SK-MEL-5 (cell line): Measurements from ENCODE around the gene LRP6. TPM values are rescaled to one million over a fixed set of nuclear protein-coding genes. Genes with fewer than 3 reads are reported as not detected.
A peak's percentile ranks its signal among the peaks of the same experiment; 100 is the strongest.
"Not testable (repeated sequence)": the region's sequence is repeated elsewhere in the genome, so short reads cannot be mapped to it uniquely, and the experiment has no call there.

Experiments used
- DNase-seq: peaks from one replicate; pipeline ENCODE4 v3.0.0-alpha.2; 2016; ENCODE audit warnings: low read depth, low spot score
- in situ Hi-C: cut with HindIII; loops from 2 replicates; pipeline ENCODE4 v1.10.0; 2016; ENCODE audit warnings: low sequenced_read_pairs, high pct_unique_total_duplicates, low pct_unique_long_range_greater_than_20kb
- total RNA-seq: library from RNA; depleted of rRNA; stranded (reverse); fragments of >200 nt; shearing (Covaris generic); gene quantifications from 2 replicates; pipeline ENCODE4 v1.2.3, GENCODE V29; 2014

Gene LRP6
- total RNA-seq, 1 experiment from 2014 or later = 38.1 TPM

DNA sequence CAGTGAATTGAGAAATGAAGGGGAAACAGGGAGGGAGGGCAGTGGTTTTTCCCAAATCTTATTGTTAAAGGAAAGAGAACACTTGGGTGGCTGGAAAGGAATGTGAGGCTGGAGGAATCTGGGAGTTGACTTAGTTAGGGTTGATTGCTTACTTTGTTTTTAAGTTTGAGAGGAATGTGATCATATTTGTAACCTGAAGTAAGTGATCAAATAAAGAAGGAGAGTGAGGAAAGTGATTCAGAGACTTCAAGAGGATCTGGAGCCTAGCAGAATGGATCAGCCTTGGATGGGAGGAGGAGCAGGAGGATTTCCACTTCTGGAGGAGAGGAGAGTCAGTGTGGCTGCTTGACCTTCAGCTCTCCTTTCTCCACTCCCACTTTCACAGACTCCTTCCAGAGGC lies 6.0 kb upstream of the LRP6 start:
- in situ Hi-C loops = no loop called here
- no peak for DNase-seq

- DNase-seq = no peak
- in situ Hi-C loops = no loop called here
Measured at GRCh38 chr12:12270226-12270625, 3.4 kb upstream of the LRP6 start.

DNA sequence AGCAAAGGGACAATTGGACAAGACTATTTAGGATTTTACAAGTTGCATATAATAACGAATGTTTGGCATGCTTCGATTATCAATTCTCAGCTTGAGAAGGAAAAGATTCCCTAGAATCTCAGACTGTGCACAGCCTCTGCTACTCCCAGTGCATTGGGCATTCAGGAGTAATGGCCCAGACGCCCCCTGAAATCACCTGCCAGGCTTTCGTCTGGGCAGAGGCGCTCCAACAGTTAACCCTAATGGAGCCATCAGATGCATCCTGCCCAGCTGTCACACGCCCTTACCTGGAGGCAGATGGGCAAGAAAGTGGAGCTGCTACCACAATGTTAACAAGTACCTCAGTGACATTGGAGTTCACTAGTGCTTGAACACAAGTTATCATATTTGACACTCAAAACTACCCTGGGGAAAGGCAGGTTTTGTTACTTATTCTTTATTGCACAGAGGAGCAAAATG lies 927 bp upstream of the LRP6 start:
- no peak for DNase-seq
- in situ Hi-C loops = no loop called here

DNA sequence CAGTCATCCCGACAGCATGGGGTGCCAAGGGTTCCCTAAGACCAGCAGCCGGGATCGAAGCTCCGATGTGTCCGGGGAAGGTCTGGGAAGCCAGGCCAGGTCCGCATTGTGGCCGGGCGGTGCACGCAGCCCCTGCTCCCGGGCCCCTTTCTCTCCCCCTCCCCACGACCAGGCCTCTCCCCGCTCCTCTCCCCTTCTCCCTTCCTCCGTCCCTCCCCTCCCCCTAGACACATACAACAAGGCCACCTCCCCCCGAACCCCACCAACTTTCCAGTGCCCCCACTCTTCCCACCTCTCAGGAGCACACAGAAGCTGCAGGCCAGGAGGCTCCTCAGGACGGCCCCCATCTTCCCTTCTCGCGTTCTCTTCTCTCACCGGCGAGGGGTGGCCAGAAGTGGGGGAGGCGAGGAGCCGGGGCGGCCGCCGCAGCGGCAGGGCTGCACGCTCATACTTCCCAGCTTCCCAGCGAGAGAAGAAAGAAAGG lies 413 bp downstream of the LRP6 start:
- DNase-seq = no peak
- in situ Hi-C loops = no loop called here

- peak; percentile 39 for DNase-seq
- in situ Hi-C loops = no loop called here
Measured at GRCh38 chr12:12265571-12266388, 1.1 kb downstream of the LRP6 start.

DNA sequence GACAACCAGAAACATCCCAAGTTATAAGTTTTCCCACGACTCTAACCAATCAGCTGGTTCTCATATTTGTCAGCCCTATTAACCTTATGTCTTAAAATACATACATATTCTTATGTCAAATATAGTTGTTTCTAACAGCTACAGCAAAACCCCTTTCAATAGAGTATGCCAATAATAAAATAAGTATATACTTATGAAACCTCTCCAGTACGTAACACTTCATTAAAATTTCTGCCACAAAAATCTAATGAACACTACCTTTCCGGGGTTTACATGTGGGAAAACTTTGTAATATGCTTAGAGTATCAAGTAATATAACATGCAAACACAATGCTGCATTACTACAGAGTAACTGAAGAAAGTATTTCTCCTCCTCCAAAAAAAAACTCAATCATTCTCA lies 1.8 kb downstream of the LRP6 start:
- no peak for DNase-seq
- in situ Hi-C loops = no loop called here

DNA sequence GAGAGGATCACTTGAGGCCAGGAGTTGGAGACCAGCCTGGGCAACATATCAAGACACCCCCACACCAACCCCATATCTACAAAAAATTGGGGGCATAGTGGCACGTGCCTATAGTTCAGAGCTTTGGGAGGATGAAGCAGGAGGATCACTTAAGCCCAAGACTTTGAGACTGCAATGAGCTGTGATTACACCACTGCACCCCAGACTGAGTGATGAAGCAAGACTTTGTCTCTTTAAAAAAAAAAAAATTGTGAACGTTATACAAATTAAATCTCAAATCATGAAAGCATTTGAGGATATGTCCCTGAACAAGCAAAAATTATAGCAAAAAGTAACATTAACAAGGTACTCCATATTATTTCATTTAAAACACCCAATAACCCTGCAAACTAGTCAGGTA lies 2.9 kb downstream of the LRP6 start:
- in situ Hi-C loops = no loop called here
- DNase-seq = no peak

DNA sequence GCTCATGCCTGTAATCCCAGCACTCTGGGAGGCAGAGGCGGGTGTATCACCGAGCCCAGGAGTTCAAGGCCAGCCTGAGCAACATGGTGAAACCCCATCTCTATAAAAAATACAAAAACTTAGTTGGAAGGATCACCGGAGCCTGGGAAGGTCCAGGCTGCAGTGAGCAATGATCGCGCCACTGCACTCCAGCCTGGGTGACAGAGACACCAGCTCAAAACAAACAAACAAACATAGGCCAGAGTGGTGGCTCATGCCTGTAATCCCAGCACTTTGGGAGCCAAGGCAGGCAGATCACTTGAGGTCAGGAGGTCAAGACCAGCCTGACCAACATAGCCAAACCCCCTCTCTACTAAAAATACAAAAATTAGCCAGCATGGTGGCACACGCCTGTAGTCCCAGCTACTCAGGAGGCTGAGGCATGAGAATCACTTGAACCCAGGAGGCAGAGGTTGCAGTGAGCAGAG lies 10.5 kb downstream of the LRP6 start:
- in situ Hi-C loops, DNase-seq: not testable (repeated sequence)

DNA sequence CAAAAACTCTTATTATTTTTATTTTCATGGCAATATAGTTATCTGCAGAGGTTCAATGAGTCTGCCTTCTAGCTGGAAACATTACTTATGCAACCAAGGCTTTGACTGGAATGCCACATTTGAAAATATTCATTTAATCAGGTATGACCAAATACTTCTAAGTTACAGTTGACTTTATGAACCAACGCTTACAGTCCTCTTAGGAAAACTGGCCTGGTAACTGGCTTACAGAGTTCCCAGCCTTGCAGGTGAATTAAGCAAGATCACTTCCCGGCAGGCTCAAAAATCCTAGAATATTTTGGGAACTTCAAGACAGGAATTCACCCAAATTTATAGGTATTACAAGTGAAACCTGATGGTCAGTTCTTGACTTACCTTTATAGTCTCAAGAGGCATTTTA lies 12.3 kb downstream of the LRP6 start:
- in situ Hi-C loops = no loop called here

GRCh38 chr12:12249216-12250050 lies 17.4 kb downstream of the LRP6 start:
- no peak for DNase-seq
- in situ Hi-C loops = no loop called here

More for the DNA sequence above, 12.3 kb downstream of the LRP6 start:
- no peak for DNase-seq

GRCh38 chr12:12247584-12247983 lies 19.3 kb downstream of the LRP6 start:
- in situ Hi-C loops = no loop called here
- no peak for DNase-seq

GRCh38 chr12:12244341-12244740 lies 22.5 kb downstream of the LRP6 start:
- DNase-seq = peak; percentile 57
- in situ Hi-C loops = no loop called here

DNA sequence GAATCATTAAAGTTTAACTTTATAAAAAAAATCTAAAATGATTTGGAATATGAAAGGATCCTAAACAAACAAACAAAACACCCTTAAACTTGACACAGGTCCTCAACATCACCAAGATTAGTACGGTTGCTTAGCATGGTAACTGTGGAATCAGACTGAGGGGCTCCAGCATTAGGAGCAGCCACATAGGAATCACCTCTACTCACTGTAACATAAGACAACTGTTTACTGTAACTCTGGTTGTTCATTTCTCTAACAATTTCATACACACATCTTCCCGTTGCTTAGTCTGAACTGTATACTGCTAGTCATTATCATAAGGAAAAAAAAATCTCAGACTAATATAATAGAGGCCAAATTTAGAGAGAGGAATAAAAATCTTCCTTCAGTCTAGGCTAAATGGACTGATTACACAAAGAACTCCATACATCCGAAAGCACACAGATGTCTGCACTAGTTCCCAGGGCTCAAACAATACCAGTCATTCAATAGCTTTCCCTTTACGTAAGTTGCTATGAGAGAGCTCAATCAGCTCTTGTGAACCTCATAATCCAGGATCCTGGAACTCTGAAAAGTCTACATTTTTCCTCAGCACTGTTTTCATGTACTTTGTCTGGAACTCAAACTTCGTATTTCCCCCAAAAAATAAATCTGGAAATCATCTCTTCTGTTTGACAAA lies 26.0 kb downstream of the LRP6 start:
- DNase-seq = peak; percentile 99
- in situ Hi-C loops = no loop called here

GRCh38 chr12:12239127-12239526 lies 27.7 kb downstream of the LRP6 start:
- in situ Hi-C loops = no loop called here
- DNase-seq = no peak

- in situ Hi-C loops = no loop called here
- DNase-seq = no peak
Measured at GRCh38 chr12:12238605-12239004, 28.2 kb downstream of the LRP6 start.

DNA sequence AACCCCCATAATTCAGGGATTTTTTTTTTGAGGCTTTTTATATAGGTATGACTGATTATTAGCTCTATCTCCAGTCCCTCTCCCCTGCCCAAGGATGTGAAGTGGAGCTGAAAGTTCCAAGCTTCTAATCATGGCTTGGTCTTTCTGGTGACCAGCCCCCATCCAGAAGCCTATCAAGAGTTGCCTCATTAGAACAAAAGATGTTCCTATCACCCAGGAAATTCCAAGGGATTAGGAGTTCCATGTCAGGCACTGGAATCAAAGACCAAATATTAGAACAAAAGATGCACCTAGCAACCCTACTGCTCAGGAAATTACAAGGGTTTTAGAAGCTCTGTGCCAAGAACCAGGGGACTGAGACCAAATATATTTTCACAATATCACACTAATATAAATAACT lies 29.9 kb downstream of the LRP6 start:
- DNase-seq = no peak

GRCh38 chr12:12230275-12230674 lies 36.6 kb downstream of the LRP6 start:
- in situ Hi-C loops = no loop called here
- DNase-seq = no peak

More for the DNA sequence above, 29.9 kb downstream of the LRP6 start:
- in situ Hi-C loops = no loop called here

GRCh38 chr12:12229556-12230092 lies 37.2 kb downstream of the LRP6 start:
- in situ Hi-C loops = no loop called here
- DNase-seq = no peak
